Activated CD8-positive, alpha-beta memory T cell treated with anti-CD3 and anti-CD28 coated beads, Interleukin-2, amount 10 ng/mL, durations not matched to agents 7 days and 5 days (primary cell): ENCODE data around the gene SURF6. TPM values are rescaled to one million over a fixed set of nuclear protein-coding genes. Genes with fewer than 3 reads are reported as not detected.
A peak's percentile ranks its signal among the peaks of the same experiment; 100 is the strongest.
"Not testable (repeated sequence)": the region's sequence is repeated elsewhere in the genome, so short reads cannot be mapped to it uniquely, and the experiment has no call there.

Experiments
- ATAC-seq: fragments of 150-1000 bp; cut with Tn5 transposase; one replicate; pipeline ENCODE4 v1.10.0; 2021; ENCODE audit warnings: moderate library complexity
- CTCF ChIA-PET: fragments of 350-600 bp; sonication (Branson Sonifier 250); formaldehyde crosslinking; loops from one replicate; lab custom pipeline; 2021; ENCODE audit warnings: antibody characterized with exemption; lab: Charles Lee
- DNase-seq: peaks from one replicate; pipeline ENCODE4 v3.0.0-alpha.2; 2020
- H3K27ac Mint-ChIP-seq: one replicate; pipeline ENCODE4 v1.8.0; 2021; ENCODE audit warnings: mild to moderate bottlenecking, mixed read lengths
- H3K27me3 Mint-ChIP-seq: one replicate; pipeline ENCODE4 v1.8.0; 2021; ENCODE audit warnings: mixed read lengths
- H3K36me3 Mint-ChIP-seq: one replicate; pipeline ENCODE4 v1.8.0; 2021; ENCODE audit warnings: mild to moderate bottlenecking, mixed read lengths
- H3K4me1 Mint-ChIP-seq: one replicate; pipeline ENCODE4 v1.8.0; 2021; ENCODE audit warnings: mixed read lengths
- H3K4me3 Mint-ChIP-seq: one replicate; pipeline ENCODE4 v1.8.0; 2021; ENCODE audit warnings: mild to moderate bottlenecking, moderate library complexity, mixed read lengths
- H3K9me3 Mint-ChIP-seq: one replicate; pipeline ENCODE4 v1.8.0; 2022; ENCODE audit warnings: low read depth, mixed read lengths
- total RNA-seq, 2 experiments: library from RNA; stranded (reverse); gene quantifications; one replicate each; pipeline ENCODE4 v1.2.3, GENCODE V29; 2021

Gene SURF6
- total RNA-seq, 2 experiments from 2014 or later = 12.9 to 16.5 TPM

DNA sequence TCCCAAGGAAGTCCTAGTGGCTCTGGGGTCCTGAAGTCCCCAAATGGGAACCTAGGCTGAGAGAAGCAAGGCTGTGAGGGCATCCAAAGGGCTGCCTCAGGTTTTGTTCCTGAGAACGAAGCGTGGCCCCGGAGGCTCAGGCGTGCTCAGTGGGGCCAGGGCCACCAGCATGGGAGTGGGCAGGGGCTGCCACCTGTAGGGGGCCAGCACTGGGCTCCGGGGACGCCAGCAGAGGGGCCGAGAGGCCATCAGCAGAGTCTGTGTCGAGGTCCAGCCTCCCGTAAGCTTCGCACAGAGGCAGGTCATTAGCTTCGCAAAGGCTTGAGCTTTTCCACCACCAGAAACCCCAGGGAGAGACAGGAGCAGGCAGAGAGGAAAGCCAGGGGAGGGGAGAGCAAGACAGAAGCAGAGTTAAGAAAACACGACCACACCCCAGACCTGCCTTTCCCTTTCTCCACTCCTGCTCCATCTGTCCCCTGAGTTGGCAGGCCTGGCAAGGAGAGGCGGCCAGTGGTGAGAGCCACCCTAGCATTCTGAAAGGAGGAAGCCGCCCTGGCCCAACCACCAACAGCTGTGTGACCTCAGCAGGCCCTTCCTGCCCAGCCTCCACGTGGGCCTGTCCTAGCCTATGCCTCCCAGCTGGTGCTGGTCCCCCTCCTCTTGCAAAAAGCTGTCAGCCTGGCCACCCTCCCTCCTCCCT, 5.5 kb upstream of the SURF6 start:
- no peaks in the 10 kb centered on the region for H3K27me3 Mint-ChIP-seq
- no peaks in the 10 kb centered on the region for H3K9me3 Mint-ChIP-seq
- CTCF ChIA-PET = interaction anchor here (0.6 to 2.6 kb wide), 7 partner anchors 10 to 35 kb away, joined by 3 to 7 read pairs (median 3); partner anchors contain the start of genes STKLD1 and SURF1
- H3K4me1 Mint-ChIP-seq = peaks cover 36% of the 10 kb centered on the region
- no peak overlapping the region for H3K27ac Mint-ChIP-seq
- DNase-seq (no peak), ATAC-seq (no peak)
- H3K36me3 Mint-ChIP-seq = peaks cover 24% of the 10 kb centered on the region
- no peak overlapping the region for H3K4me3 Mint-ChIP-seq

DNA sequence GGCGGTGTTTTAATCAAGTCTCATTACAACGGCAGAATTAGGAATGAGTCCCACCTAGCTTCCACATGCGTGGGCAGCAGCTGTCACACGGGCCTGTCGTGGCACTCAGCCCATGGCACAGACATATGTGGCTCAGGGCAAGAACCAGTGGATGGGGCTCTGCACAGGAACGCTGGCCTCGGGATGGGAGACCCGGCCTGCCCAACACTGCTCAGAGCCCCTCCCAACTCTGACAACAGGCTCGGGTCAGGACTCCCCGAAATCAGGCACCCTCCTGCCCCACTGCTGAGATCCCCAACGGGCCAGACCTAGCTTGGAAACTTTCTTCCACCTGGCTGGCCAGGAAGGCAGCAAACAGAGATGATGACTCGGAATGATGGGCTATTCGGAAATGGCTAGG, 4.9 kb upstream of the SURF6 start:
- no peak for DNase-seq
- no peak overlapping the region for H3K4me3 Mint-ChIP-seq

DNA sequence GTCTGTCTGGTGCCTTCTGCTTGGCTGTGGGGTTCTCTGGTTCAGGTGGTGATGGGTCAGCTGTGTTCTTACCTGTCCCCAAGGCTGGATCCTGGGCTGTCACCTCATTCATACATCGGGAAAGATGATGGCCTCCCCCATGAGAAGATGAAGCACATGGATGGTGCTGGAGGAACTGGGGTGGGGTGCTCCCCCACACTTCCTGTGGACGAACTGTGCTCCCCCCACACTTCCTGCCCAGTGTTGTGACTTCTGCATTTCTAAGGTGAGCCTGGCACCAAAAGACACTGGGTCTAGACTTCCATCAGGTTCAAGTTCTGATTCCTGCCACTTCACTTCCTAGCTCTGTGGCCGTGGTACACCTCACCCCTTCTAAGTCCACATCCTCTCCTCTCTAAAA, 4.3 kb upstream of the SURF6 start:
- Mint-ChIP-seq H3K27me3 (no peaks in the 10 kb centered on the region), H3K9me3 (no peaks in the 10 kb centered on the region), H3K4me3 (no peak overlapping the region), H3K4me1 (peaks cover 38% of the 10 kb centered on the region), H3K36me3 (peaks cover 28% of the 10 kb centered on the region), H3K27ac (peak overlapping the region; percentile 81)
- CTCF ChIA-PET = interaction anchor here (0.8 to 2.6 kb wide), 6 partner anchors 23 to 146 kb away, joined by 3 to 7 read pairs (median 3); partner anchors contain the start of gene STKLD1
- ATAC-seq = no peak
- no peak for DNase-seq

More for the DNA sequence above, 4.9 kb upstream of the SURF6 start:
- Mint-ChIP-seq H3K4me1 (peaks cover 36% of the 10 kb centered on the region), H3K36me3 (peaks cover 27% of the 10 kb centered on the region), H3K9me3 (no peaks in the 10 kb centered on the region), H3K27me3 (no peaks in the 10 kb centered on the region), H3K27ac (peak overlapping the region; percentile 81)
- ATAC-seq = no peak
- CTCF ChIA-PET = interaction anchor here (0.7 to 2.6 kb wide), 5 partner anchors 15 to 36 kb away, joined by 3 to 7 read pairs (median 3); partner anchors contain the start of genes STKLD1 and SURF1

DNA sequence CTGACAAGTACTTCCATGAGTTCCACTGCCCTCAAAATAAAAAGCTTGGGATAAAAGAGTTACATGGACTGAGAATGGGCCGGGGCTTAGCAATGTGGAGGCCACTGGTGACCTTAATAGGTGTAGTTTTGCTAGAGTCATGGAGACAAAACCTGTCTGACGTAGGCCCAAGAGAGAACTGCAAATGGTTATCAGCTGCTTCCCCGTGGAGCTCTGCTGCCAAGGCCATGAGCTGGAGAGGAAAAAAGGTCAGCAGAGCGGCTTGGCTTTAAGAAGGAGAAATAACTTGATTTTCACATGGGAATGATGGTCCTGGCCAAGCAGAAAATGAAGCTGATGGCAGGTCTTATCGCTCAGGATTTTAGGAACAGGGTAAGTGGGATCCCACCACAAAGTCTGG, 3.7 kb upstream of the SURF6 start:
- Mint-ChIP-seq H3K27me3 (no peaks in the 10 kb centered on the region), H3K4me1 (peaks cover 43% of the 10 kb centered on the region), H3K4me3 (no peak overlapping the region), H3K9me3 (no peaks in the 10 kb centered on the region), H3K36me3 (peaks cover 28% of the 10 kb centered on the region), H3K27ac (peak overlapping the region; percentile 81)
- CTCF ChIA-PET = interaction anchor here (0.8 to 2.6 kb wide), 6 partner anchors 8 to 154 kb away, joined by 3 to 7 read pairs (median 3); partner anchors contain the start of genes MED22, RPL7A and STKLD1
- DNase-seq = no peak
- ATAC-seq = no peak

DNA sequence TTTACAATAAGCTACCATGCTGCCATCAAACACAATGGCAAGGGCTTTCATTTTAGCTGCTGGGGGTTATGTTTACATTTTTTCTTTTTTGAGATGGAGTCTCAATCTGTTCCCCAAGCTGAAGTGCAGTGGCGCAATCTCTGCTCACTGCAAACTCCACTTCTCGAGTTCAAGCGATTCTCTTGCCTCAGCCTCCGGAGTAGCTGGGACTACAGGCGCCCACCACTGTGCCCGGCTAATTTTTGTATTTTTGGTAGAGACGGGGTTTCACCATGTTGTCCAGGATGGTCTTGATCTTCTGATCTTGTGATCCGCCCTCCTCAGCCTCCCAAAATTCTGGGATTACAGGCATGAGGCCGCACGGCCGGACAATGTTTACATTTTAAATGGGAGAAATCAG, 1.1 kb downstream of the SURF6 start:
- not testable (repeated sequence) for H3K27me3 Mint-ChIP-seq, ATAC-seq, H3K9me3 Mint-ChIP-seq
- H3K4me1 Mint-ChIP-seq = peaks cover 42% of the 10 kb centered on the region
- DNase-seq = peak; percentile 31
- CTCF ChIA-PET = interaction anchor here (1.0 to 1.9 kb wide), 6 partner anchors 10 to 313 kb away, joined by 3 to 11 read pairs (median 4); partner anchors contain the start of gene STKLD1
- H3K36me3 Mint-ChIP-seq = peaks cover 34% of the 10 kb centered on the region
- H3K27ac Mint-ChIP-seq = peak overlapping the region; percentile 96
- H3K4me3 Mint-ChIP-seq = peak overlapping the region; percentile 95

DNA sequence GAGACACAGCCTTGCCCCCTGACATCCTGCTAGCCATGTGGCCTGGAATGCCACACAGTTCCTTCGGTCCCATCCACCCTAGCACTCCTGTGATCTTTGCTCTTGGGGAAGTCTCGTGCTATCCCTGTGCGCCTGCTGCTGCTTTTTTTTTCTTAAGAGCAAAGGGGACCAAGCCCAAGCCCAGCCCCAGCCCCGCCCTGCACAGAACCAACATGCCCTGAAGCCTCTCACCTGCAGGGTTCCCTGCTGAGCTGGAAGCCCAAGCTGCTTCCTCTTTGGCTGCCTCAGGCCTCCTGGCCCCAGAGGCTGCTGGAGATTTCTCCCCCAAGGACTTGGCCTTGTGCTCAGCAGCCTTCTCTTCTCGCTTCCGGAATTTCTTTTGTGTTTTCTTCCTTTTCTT, 1.8 kb downstream of the SURF6 start:
- CTCF ChIA-PET = interaction anchor here (0.6 to 1.9 kb wide), 6 partner anchors 9 to 312 kb away, joined by 3 to 11 read pairs (median 3); partner anchors contain the start of gene STKLD1
- Mint-ChIP-seq H3K9me3 (no peaks in the 10 kb centered on the region), H3K27ac (no peak overlapping the region), H3K4me1 (peaks cover 36% of the 10 kb centered on the region), H3K36me3 (peaks cover 31% of the 10 kb centered on the region), H3K27me3 (no peaks in the 10 kb centered on the region), H3K4me3 (no peak overlapping the region)
- ATAC-seq (no peak), DNase-seq (no peak)

DNA sequence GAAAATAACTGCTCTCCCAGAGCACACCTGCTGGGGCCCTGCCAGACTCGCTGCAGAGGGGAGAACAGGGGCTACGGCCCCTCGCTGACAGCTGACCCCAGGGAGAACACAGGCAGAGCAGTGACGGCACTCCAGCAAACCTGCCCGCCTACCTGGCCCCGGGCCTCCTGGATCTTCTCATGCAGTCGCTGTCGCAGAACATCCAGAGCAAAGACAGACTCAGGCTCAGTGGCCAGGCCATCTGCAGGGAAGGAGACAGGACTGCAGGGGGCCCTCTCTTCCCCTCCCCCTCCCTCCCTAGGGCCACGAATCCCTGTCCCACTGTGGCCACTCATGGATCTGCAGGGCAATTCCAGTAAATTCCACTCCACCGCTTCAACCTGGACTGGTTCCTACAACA, 2.4 kb downstream of the SURF6 start:
- Mint-ChIP-seq H3K9me3 (no peaks in the 10 kb centered on the region), H3K27me3 (no peaks in the 10 kb centered on the region), H3K4me3 (no peak overlapping the region), H3K4me1 (peaks cover 34% of the 10 kb centered on the region), H3K36me3 (peaks cover 28% of the 10 kb centered on the region), H3K27ac (no peak overlapping the region)
- ATAC-seq (no peak), DNase-seq (peak; percentile 35)
- CTCF ChIA-PET = interaction anchor here (1.2 to 2.4 kb wide), 3 partner anchors 14 to 147 kb away, joined by 3 to 6 read pairs (median 3); partner anchors contain the start of genes MED22 and RPL7A

DNA sequence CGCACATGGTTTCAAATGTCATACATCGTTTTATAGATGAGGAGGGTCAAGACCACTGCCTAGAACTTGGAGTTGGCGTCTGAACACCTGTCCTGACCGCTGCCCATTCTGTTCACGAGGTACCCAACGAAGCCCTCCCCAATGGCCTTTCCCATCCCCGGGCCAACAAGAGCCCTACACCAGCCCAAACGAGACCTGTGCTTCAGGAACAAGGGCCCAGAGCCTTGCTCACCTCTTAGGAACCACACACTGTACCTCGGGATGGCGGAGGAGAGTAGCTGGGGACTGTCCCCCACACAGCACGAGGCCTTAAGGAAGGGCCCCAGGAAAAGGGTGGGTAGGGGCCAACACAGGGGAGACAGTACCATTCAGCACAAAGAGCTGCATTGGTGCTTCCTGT, 3.0 kb downstream of the SURF6 start:
- H3K4me3 Mint-ChIP-seq = no peak overlapping the region
- DNase-seq = peak; percentile 36

DNA sequence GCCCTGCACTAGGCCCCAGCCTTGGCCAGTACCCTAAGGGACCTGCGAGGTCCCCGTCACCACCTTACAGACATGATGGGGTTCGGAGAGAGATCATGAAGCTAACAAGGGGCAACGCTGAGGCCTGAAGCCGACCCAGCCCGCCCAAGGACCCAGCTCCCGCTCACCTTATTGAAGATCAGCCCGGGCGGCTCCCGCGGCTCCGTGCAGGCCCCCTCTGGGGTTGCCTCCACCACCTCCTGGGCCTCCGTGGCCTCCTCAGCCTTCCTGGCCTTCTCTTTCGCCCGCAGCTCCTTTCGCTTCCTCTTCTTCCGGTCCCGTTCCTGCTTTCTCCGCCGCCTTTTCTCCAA, 3.6 kb downstream of the SURF6 start:
- ATAC-seq = no peak
- CTCF ChIA-PET = interaction anchor here (1.2 to 2.4 kb wide), 2 partner anchors 16 to 146 kb away, joined by 3 to 6 read pairs; partner anchors contain the start of genes MED22 and RPL7A
- DNase-seq = no peak
- Mint-ChIP-seq H3K9me3 (no peaks in the 10 kb centered on the region), H3K36me3 (peaks cover 28% of the 10 kb centered on the region), H3K4me3 (no peak overlapping the region), H3K27me3 (no peaks in the 10 kb centered on the region), H3K4me1 (peaks cover 34% of the 10 kb centered on the region), H3K27ac (no peak overlapping the region)

More for the DNA sequence above, 3.0 kb downstream of the SURF6 start:
- no peak for ATAC-seq
- peaks cover 28% of the 10 kb centered on the region for H3K36me3 Mint-ChIP-seq
- H3K9me3 Mint-ChIP-seq = no peaks in the 10 kb centered on the region
- no peak overlapping the region for H3K27ac Mint-ChIP-seq
- H3K27me3 Mint-ChIP-seq = no peaks in the 10 kb centered on the region
- CTCF ChIA-PET = interaction anchor here (1.2 to 2.4 kb wide), 2 partner anchors 15 to 146 kb away, joined by 3 to 6 read pairs; partner anchors contain the start of genes MED22 and RPL7A
- peaks cover 34% of the 10 kb centered on the region for H3K4me1 Mint-ChIP-seq

DNA sequence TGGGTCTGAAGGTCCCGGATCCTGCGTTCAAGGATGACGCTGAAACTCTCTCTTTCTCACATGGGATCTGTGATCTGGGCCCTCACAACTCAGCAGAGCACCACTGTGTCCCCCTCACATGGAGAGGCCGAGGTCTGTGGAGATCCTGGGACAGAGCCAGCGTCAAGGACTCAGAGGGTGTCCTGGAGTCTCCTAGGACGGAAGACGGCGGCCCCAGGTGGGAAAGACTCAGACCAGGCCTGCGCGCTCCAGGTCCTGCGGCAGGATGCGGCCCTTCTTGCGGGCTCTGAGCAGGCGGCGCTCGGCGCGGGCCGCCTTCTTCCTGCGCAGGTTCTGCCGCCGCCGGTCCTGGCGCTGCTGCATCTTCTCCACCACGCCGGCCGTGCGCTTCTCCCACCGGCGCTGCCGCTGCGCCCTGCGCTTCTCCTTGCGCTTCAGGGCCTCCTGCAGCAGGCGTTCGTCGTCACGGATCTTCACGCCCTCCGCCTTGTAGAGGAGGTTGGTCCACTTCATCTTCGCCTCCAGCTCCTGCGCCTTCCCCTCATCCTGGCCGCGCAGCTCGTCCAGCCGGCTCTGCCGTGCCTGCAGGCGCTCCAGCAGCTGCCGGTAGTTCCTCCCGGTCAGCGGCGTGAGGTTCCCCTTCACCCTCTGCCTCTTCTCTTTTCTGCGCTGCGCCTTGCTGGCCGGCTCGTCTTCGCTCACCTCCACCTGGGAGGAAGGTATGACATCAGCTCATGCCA, 4.2 kb downstream of the SURF6 start:
- no peak overlapping the region for H3K27ac Mint-ChIP-seq
- H3K36me3 Mint-ChIP-seq = peaks cover 28% of the 10 kb centered on the region
- peaks cover 32% of the 10 kb centered on the region for H3K4me1 Mint-ChIP-seq
- ATAC-seq (no peak), DNase-seq (no peak)
- H3K9me3 Mint-ChIP-seq = no peaks in the 10 kb centered on the region
- CTCF ChIA-PET = interaction anchor here (2.4 kb wide), 1 partner anchor 145 kb away, joined by 6 read pairs; no protein-coding TSS in a partner anchor
- no peaks in the 10 kb centered on the region for H3K27me3 Mint-ChIP-seq
- H3K4me3 Mint-ChIP-seq = no peak overlapping the region

DNA sequence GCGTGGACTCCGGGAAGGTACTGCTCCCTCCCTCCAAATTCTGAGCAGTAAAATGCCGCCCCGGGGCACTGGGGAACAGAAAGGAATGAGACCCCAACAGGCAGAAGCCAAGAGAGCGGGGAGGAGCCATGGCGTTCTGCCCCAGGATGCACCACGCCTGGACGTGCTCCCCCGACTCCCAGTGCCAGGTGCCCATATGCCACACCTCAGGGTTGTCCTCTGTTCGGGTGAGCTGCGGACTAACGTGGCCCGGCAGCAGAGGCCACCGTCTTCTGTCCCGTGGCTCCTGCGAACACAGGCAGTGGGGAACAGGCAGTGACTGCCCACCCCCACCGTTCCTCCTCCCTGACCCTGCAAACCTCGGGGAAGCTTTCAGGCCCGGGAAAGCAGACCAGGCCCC, 4.8 kb downstream of the SURF6 start:
- Mint-ChIP-seq H3K27me3 (no peaks in the 10 kb centered on the region), H3K9me3 (no peaks in the 10 kb centered on the region), H3K27ac (no peak overlapping the region), H3K4me1 (peaks cover 26% of the 10 kb centered on the region), H3K4me3 (no peak overlapping the region), H3K36me3 (peaks cover 27% of the 10 kb centered on the region)
- ATAC-seq = no peak
- CTCF ChIA-PET = interaction anchor here (1.4 to 2.7 kb wide), 4 partner anchors 91 to 155 kb away, joined by 4 to 11 read pairs (median 10); no protein-coding TSS in a partner anchor
- DNase-seq = no peak

DNA sequence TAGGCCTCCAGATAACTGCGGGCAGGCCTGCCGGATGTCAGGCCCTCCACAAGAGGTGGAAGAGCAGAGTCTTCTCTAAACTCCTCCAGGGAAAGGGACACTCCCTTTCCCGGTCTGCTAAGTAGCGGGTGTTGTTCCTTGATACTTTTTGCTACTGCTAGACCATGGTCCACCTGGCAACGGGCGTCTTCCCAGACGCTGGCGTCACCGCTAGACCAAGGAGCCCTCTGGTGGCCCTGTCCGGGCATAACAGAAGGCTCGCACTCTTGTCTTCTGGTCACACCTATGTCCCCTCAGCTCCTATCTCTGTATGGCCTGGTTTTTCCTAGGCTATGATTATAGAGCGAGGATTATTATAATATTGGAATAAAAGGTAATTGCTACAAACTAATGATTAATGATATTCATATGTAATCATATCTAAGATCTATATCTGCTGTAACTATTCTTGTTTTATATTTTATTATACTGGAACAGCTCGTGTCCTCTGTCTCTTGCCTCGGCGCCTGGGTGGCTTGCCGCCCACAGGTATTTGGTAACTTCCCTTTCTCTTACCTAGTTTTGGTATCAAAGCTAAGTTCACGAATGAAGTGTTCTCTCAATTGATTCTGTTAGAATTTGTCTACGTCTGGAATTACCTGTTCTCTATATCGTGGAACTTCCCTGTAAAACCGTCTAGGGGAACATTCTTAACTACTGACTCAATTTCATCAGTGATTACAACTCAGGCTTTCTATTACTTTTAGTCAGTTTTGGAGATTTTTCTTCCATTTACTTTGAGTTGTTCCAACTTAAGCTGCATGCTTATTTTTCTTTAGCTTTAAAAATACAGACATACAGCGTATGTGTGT, 6.5 kb downstream of the SURF6 start:
- not testable (repeated sequence) for H3K27me3 Mint-ChIP-seq, H3K27ac Mint-ChIP-seq, H3K9me3 Mint-ChIP-seq, DNase-seq, ATAC-seq, H3K4me3 Mint-ChIP-seq
- peaks cover 13% of the 10 kb centered on the region for H3K4me1 Mint-ChIP-seq
- CTCF ChIA-PET = interaction anchor here (0.8 to 2.7 kb wide), 13 partner anchors 9 to 157 kb away, joined by 3 to 11 read pairs (median 4); partner anchors contain the start of genes SURF1 and SURF2
- H3K36me3 Mint-ChIP-seq = peaks cover 22% of the 10 kb centered on the region
